IPS-15b (cell line): ENCODE results near the gene CCDC191.

Source experiments
- H3K27me3 ChIP-seq: one replicate; pipeline ENCODE4 v1.6.1; 2013; ENCODE audit warnings: low read length; ENCODE audit not compliant: control insufficient read depth, insufficient read depth
- H3K36me3 ChIP-seq: one replicate; pipeline ENCODE4 v1.6.1; 2013; ENCODE audit warnings: low read length; ENCODE audit not compliant: control insufficient read depth, insufficient read depth
- H3K4me1 ChIP-seq: one replicate; pipeline ENCODE4 v1.6.1; 2013; ENCODE audit warnings: mild to moderate bottlenecking, low read length; ENCODE audit not compliant: control insufficient read depth, insufficient read depth
- H3K4me3 ChIP-seq: one replicate; pipeline ENCODE4 v1.5.1; 2013; ENCODE audit warnings: low read depth, low read length
- H3K9ac ChIP-seq: one replicate; pipeline ENCODE4 v1.6.1; 2013; ENCODE audit warnings: low read depth, mild to moderate bottlenecking, low read length
- H3K9me3 ChIP-seq: one replicate; pipeline ENCODE4 v1.6.1; 2013; ENCODE audit warnings: mild to moderate bottlenecking, low read length; ENCODE audit not compliant: control insufficient read depth, insufficient read depth

Gene CCDC191

DNA sequence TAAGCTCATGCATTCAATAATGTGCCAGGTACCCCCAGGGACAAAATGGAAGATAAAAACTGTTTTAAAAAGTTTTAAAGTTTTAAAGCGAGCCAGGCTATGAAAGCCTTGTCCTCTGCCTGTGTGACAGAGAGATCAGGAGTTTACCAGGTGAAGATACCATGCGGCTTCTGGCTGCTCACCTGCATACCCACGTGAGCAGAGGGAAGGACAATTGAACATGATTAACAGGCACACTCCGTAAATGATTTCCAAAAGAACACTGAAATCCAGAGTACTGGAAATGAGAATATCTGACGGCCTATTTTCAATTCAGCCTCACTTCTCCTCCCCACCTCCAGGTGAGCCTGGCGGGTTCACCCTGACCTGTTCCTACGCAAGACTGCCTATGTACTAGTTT is 42.1 kb downstream of the CCDC191 start:
- Histone ChIP-seq H3K4me3 (no peak overlapping the region), H3K27me3 (no peaks in the 10 kb centered on the region), H3K9me3 (no peaks in the 10 kb centered on the region), H3K4me1 (peaks cover 4% of the 10 kb centered on the region), H3K9ac (no peak overlapping the region), H3K36me3 (no peaks in the 10 kb centered on the region)

GRCh38 chr3:114011059-114011797 is 45.1 kb downstream of the CCDC191 start:
- no peaks in the 10 kb centered on the region for H3K9me3 ChIP-seq
- H3K36me3 ChIP-seq = no peaks in the 10 kb centered on the region
- no peaks in the 10 kb centered on the region for H3K4me1 ChIP-seq
- no peak overlapping the region for H3K9ac ChIP-seq
- H3K4me3 ChIP-seq = no peak overlapping the region
- H3K27me3 ChIP-seq = no peaks in the 10 kb centered on the region

DNA sequence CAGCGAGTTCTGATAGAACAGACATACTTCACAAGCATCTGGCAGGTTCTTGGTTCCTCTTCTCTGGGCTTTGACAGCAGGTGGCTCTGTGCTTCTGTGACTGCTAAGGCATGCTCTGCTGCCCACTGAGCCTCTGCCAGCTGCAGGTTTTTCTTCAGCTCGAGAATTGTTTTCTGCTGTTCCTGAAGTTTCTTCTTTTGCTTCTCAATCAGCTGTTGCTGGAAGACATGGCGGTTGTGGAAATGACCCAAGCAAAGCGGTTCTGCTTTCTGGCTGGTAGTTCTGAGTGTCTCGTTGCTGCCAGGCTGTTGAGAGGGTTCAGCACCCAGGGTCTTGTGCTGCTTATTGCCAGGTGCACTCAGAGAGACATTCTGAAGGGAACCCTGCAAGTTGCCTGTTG is 50.8 kb downstream of the CCDC191 start:
- Histone ChIP-seq H3K9ac (no peak overlapping the region), H3K36me3 (no peaks in the 10 kb centered on the region), H3K4me1 (no peaks in the 10 kb centered on the region), H3K9me3 (no peaks in the 10 kb centered on the region), H3K27me3 (no peaks in the 10 kb centered on the region), H3K4me3 (no peak overlapping the region)

- H3K4me1 ChIP-seq = no peaks in the 10 kb centered on the region
- H3K36me3 ChIP-seq = no peaks in the 10 kb centered on the region
- no peaks in the 10 kb centered on the region for H3K9me3 ChIP-seq
- no peak overlapping the region for H3K4me3 ChIP-seq
- no peaks in the 10 kb centered on the region for H3K27me3 ChIP-seq
- H3K9ac ChIP-seq = no peak overlapping the region
These were observed 70.8 kb downstream of the CCDC191 start for GRCh38 chr3:113985541-113985940.

DNA sequence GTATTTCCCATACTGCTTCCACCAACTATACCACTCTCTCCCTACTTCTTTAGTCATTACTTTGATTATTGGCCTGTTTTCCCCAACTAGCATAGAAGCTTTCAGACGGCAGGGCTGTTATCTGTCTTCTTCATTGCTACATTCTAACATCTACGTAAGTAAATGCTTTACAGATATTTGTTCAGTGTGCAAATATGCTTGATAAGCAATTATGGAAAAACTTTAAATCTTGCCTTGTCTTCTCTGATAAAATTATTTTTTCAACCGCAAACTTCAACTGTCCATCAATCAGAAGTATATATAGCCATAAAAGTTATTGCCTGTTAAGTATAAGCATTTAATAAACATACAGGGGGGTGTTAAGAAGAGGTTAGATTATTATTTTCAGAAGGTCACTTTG is 72.8 kb downstream of the CCDC191 start:
- no peaks in the 10 kb centered on the region for H3K4me1 ChIP-seq
- H3K9ac ChIP-seq = no peak overlapping the region
- H3K9me3 ChIP-seq = no peaks in the 10 kb centered on the region
- no peak overlapping the region for H3K4me3 ChIP-seq
- H3K27me3 ChIP-seq = no peaks in the 10 kb centered on the region
- H3K36me3 ChIP-seq = no peaks in the 10 kb centered on the region

DNA sequence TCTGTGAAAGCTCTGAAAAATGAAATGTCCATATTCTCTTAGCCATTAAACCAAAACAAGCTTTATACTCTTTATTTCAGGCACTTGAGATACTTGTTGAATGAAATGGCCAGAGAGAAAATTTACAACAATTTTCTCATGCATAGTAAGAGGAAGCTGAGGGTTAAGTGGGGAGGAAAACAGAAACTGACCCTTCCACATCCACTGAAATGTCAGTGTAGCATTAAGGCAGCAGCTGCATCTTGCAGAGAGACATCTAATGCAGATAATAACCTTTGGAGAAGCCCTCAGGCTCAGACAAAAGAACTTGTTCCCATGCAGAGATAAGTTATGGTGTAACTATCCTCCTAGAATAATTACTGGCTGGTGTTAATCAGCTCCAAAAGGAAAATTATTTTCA is 74.5 kb downstream of the CCDC191 start:
- H3K4me1 ChIP-seq = no peaks in the 10 kb centered on the region
- H3K36me3 ChIP-seq = no peaks in the 10 kb centered on the region
- H3K27me3 ChIP-seq = no peaks in the 10 kb centered on the region
- no peak overlapping the region for H3K9ac ChIP-seq
- no peak overlapping the region for H3K4me3 ChIP-seq
- no peaks in the 10 kb centered on the region for H3K9me3 ChIP-seq

DNA sequence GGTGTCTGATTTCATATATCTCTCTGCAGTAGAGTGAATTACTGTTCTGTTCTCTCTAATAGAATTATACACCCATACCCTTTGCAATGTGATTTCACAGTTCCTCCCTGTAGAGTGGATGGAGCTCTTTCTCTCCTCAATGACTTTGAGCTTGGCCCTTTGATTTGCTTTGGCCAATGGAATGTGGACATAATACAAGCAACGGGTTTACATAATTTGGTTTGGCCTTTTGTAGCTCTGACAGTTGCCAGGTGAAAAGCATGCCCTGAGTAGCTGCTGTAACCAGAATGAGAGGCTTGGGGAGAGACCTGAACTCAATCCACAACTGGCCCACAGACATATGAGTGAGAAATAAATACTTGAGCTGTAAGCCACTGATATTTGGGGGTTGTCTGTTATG is 76.4 kb downstream of the CCDC191 start:
- Histone ChIP-seq H3K9ac (no peak overlapping the region), H3K4me1 (no peaks in the 10 kb centered on the region), H3K4me3 (no peak overlapping the region), H3K27me3 (no peaks in the 10 kb centered on the region), H3K36me3 (no peaks in the 10 kb centered on the region), H3K9me3 (no peaks in the 10 kb centered on the region)

DNA sequence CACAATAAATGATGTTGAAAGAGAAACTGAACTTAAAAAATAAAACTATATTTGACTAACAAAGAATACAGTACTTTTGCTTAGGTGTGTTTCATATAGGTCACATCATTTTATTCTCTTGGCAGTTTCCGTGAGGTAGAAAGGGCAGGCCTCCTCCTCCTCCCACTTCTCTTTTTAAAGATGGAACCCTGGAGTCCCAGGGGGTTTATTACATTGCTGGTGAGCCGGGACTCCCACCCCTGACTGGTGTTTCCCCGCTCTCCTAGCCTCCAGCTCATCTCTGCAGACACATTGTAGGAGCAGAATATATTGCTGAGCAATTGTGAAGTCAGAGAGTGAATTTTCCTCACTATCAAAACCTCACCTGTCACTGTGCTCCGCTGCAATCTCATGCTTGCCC is 78.5 kb downstream of the CCDC191 start:
- H3K36me3 ChIP-seq = no peaks in the 10 kb centered on the region
- H3K9me3 ChIP-seq = no peaks in the 10 kb centered on the region
- H3K27me3 ChIP-seq = no peaks in the 10 kb centered on the region
- no peak overlapping the region for H3K9ac ChIP-seq
- H3K4me1 ChIP-seq = no peaks in the 10 kb centered on the region
- H3K4me3 ChIP-seq = no peak overlapping the region

DNA sequence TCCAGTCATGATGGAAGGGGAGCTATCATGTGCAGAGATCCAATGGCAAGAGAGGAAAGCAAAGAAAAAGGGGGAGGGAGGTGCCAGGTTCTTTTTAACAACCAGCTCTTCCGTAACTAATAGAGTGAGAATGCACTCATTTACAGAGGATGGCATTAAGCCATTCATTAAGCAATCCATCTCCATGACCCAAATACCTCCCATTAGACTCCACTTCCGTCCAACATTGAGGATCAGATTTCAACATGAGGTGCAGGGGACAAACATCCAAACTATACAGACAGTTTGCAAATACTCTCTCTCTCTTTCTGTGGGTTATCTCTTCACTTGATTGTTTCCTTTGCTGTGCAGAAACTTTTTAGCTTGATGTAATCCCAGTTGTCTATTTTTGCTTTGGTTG is 87.3 kb downstream of the CCDC191 start:
- Histone ChIP-seq H3K4me1 (no peaks in the 10 kb centered on the region), H3K9me3 (no peaks in the 10 kb centered on the region), H3K36me3 (no peaks in the 10 kb centered on the region), H3K27me3 (no peaks in the 10 kb centered on the region), H3K4me3 (no peak overlapping the region), H3K9ac (no peak overlapping the region)

- H3K9me3 ChIP-seq = no peaks in the 10 kb centered on the region
- H3K36me3 ChIP-seq = no peaks in the 10 kb centered on the region
- no peaks in the 10 kb centered on the region for H3K27me3 ChIP-seq
- H3K9ac ChIP-seq = no peak overlapping the region
- H3K4me3 ChIP-seq = no peak overlapping the region
- H3K4me1 ChIP-seq = peaks cover 10% of the 10 kb centered on the region
These were observed 90.2 kb downstream of the CCDC191 start for GRCh38 chr3:113966172-113966571.

DNA sequence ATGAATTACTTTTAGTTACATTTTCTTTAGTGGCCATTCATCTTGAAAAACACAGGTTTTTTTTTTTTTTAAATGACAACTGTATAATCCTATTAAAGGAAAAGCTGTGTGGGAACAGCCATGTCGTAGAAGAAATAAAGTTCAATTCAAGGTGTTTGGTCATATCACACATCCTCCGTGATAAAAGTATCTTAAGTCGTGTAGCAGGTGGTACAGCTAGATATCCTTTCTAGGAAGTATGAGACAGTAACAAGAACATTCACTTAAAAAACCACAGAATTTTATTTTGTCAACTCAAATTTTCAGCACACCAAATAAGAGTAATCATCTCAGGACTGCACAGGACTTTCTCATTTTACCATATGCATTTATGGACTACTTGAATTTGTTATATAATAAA is 92.4 kb downstream of the CCDC191 start:
- Histone ChIP-seq H3K4me1 (peaks cover 10% of the 10 kb centered on the region), H3K27me3 (no peaks in the 10 kb centered on the region), H3K36me3 (no peaks in the 10 kb centered on the region), H3K4me3 (no peak overlapping the region), H3K9me3 (no peaks in the 10 kb centered on the region), H3K9ac (no peak overlapping the region)

- H3K9ac ChIP-seq = no peak overlapping the region
- H3K4me3 ChIP-seq = no peak overlapping the region
- H3K27me3 ChIP-seq = no peaks in the 10 kb centered on the region
- H3K4me1 ChIP-seq = no peaks in the 10 kb centered on the region
- peaks cover 17% of the 10 kb centered on the region for H3K36me3 ChIP-seq
- H3K9me3 ChIP-seq = no peaks in the 10 kb centered on the region
These were observed 102.1 kb downstream of the CCDC191 start for GRCh38 chr3:113954091-113954685.
